H1 (cell line): ENCODE results near the gene VSX2. TPM values are rescaled to one million over a fixed set of nuclear protein-coding genes. Genes with fewer than 3 reads are reported as not detected.

ENCODE experiments used
- CTCF ChIA-PET: fragments of 300-600 bp; sonication (Branson Sonifier 250); formaldehyde crosslinking; loops from one replicate; lab custom pipeline; 2021; ENCODE audit not compliant: partially characterized antibody; lab: Charles Lee
- POLR2A ChIA-PET: fragments of 300-600 bp; sonication (Branson Sonifier 250); formaldehyde crosslinking; loops from one replicate; lab custom pipeline; 2021; ENCODE audit warnings: inconsistent platforms; ENCODE audit not compliant: partially characterized antibody; lab: Charles Lee
- DNase-seq, 2 experiments: peaks; one replicate each; pipeline versions ENCODE4 v3.0.0 to v3.0.0-alpha.2; 2010 to 2022; ENCODE audit warnings: low spot score in 2 of 2, low read depth in 1 of 2, mixed read lengths in 1 of 2
- FAIRE-seq: peaks from 2 replicates; lab custom pipeline; 2011; peaks lifted over from hg19 to GRCh38; lab: Jason Lieb, UNC
- H2AFZ ChIP-seq: 2 replicates; pipeline ENCODE4 v1.8.1; 2012; ENCODE audit warnings: low read length, inconsistent platforms
- H2AK5ac ChIP-seq: 2 replicates; pipeline ENCODE4 v1.6.1; 2013; ENCODE audit warnings: low read depth, low read length
- H2BK120ac ChIP-seq: replicated peaks from 2 replicates; pipeline ENCODE3; 2013; ENCODE audit warnings: low read depth, low read length, inconsistent platforms
- H2BK12ac ChIP-seq: 2 replicates; pipeline ENCODE4 v1.6.1; 2013; ENCODE audit warnings: low read depth, low read length
- H2BK15ac ChIP-seq: 2 replicates; pipeline ENCODE4 v1.6.1; 2013; ENCODE audit warnings: low read length
- H2BK20ac ChIP-seq: 2 replicates; pipeline ENCODE4 v1.6.1; 2013; ENCODE audit warnings: low read length
- H2BK5ac ChIP-seq: 2 replicates; pipeline ENCODE4 v1.6.1; 2013; ENCODE audit warnings: low read depth, low read length
- H3K14ac ChIP-seq: 2 replicates; pipeline ENCODE4 v1.6.1; 2013; ENCODE audit warnings: inconsistent platforms; ENCODE audit not compliant: insufficient read length
- H3K18ac ChIP-seq: 2 replicates; pipeline ENCODE4 v1.6.1; 2013; ENCODE audit warnings: low read length; ENCODE audit errors: extremely low read depth
- H3K23ac ChIP-seq: 2 replicates; pipeline ENCODE4 v1.6.1; 2013; ENCODE audit warnings: inconsistent platforms; ENCODE audit not compliant: insufficient read length
- H3K23me2 ChIP-seq: 2 replicates; pipeline ENCODE4 v1.6.1; 2013; ENCODE audit warnings: low read depth, low read length
- H3K27ac ChIP-seq: 2 replicates; pipeline ENCODE4 v1.6.1; 2011; ENCODE audit warnings: low read depth, low read length, inconsistent platforms
- H3K27me3 ChIP-seq, 4 experiments: replicated peaks in 1 of 4; 1 replicate in 1 of 4; 2 replicates in 3 of 4; pipeline versions ENCODE4 v1.6.1 to v1.8.1; 2011 to 2013; ENCODE audit warnings: low read length in 3 of 4, mild to moderate bottlenecking in 3 of 4, inconsistent platforms in 2 of 4, mixed read lengths in 2 of 4, moderate library complexity in 1 of 4; ENCODE audit not compliant: control insufficient read depth in 3 of 4, insufficient read depth in 3 of 4; ENCODE audit errors: extremely low read depth in 1 of 4
- H3K36me3 ChIP-seq, 4 experiments: 2 replicates each; pipeline versions ENCODE4 v1.6.1 to v1.8.1; 2011 to 2013; ENCODE audit warnings: mild to moderate bottlenecking in 4 of 4, low read length in 3 of 4, moderate library complexity in 2 of 4, control low read depth in 1 of 4, inconsistent platforms in 1 of 4; ENCODE audit not compliant: insufficient read depth in 4 of 4, control insufficient read depth in 2 of 4
- H3K4ac ChIP-seq: replicated peaks from 2 replicates; pipeline ENCODE3; 2013; ENCODE audit warnings: low read length, low read depth, mixed read lengths, inconsistent platforms; ENCODE audit not compliant: insufficient read length
- H3K4me1 ChIP-seq, 4 experiments: replicated peaks in 1 of 4; 1 replicate in 1 of 4; 2 replicates in 3 of 4; pipeline versions ENCODE4 v1.6.1 to v1.8.1; 2011 to 2013; ENCODE audit warnings: low read length in 3 of 4, inconsistent platforms in 2 of 4, mixed read lengths in 1 of 4; ENCODE audit not compliant: insufficient read depth in 4 of 4, control insufficient read depth in 3 of 4
- H3K4me2 ChIP-seq, 2 experiments: 2 replicates each; pipeline versions ENCODE4 v1.6.1 to v1.8.1; 2011 to 2013; ENCODE audit warnings: low read depth in 2 of 2, low read length in 2 of 2, control low read depth in 1 of 2, inconsistent platforms in 1 of 2, mild to moderate bottlenecking in 1 of 2; ENCODE audit not compliant: insufficient read depth in 1 of 2
- H3K4me3 ChIP-seq, 4 experiments: fragments of 200-600, 300-600 bp in 1 of 4; sonication (generic), shearing (Covaris generic), sonication (Bioruptor Twin) in 1 of 4; 2 replicates each; pipeline versions ENCODE4 v1.5.1 to v1.8.1; 2011 to 2016; ENCODE audit warnings: low read length in 4 of 4, low read depth in 3 of 4, control low read depth in 2 of 4, inconsistent platforms in 2 of 4, mild to moderate bottlenecking in 2 of 4, mixed read lengths in 1 of 4, moderate library complexity in 1 of 4; ENCODE audit not compliant: insufficient read depth in 2 of 4; ENCODE audit errors: extremely low read depth in 1 of 4
- H3K56ac ChIP-seq: replicated peaks from 2 replicates; pipeline ENCODE3; 2013; ENCODE audit warnings: low read depth, mild to moderate bottlenecking, mixed read lengths, low read length, inconsistent platforms; ENCODE audit not compliant: insufficient read length
- H3K79me1 ChIP-seq: 2 replicates; pipeline ENCODE4 v1.6.1; 2013; ENCODE audit warnings: low read depth, low read length, control low read depth
- H3K79me2 ChIP-seq, 2 experiments: 2 replicates each; pipeline versions ENCODE4 v1.6.1 to v1.8.1; 2012 to 2013; ENCODE audit warnings: low read length in 2 of 2, mild to moderate bottlenecking in 2 of 2, inconsistent platforms in 1 of 2; ENCODE audit not compliant: insufficient read depth in 2 of 2, control insufficient read depth in 1 of 2
- H3K9ac ChIP-seq, 4 experiments: replicated peaks in 1 of 4; 1 replicate in 1 of 4; 2 replicates in 3 of 4; pipeline versions ENCODE4 v1.6.1 to v1.8.1; 2011 to 2013; ENCODE audit warnings: low read depth in 3 of 4, low read length in 3 of 4, control low read depth in 2 of 4, mild to moderate bottlenecking in 2 of 4, moderate library complexity in 2 of 4, inconsistent platforms in 1 of 4; ENCODE audit errors: extremely low read depth in 1 of 4
- H3K9me3 ChIP-seq, 2 experiments: 2 replicates each; pipeline versions ENCODE4 v1.6.1 to v1.8.1; 2012 to 2013; ENCODE audit warnings: mild to moderate bottlenecking in 2 of 2, moderate library complexity in 2 of 2, control low read depth in 1 of 2, inconsistent platforms in 1 of 2, low read depth in 1 of 2, low read length in 1 of 2, mixed read lengths in 1 of 2; ENCODE audit not compliant: insufficient read depth in 2 of 2
- H4K20me1 ChIP-seq, 2 experiments: replicated peaks in 1 of 2; 2 replicates each; pipeline versions ENCODE3 to v1.8.1; 2011 to 2013; ENCODE audit warnings: inconsistent platforms in 2 of 2, low read length in 2 of 2, mild to moderate bottlenecking in 1 of 2; ENCODE audit not compliant: insufficient read depth in 2 of 2, control insufficient read depth in 1 of 2
- H4K5ac ChIP-seq: 2 replicates; pipeline ENCODE4 v1.6.1; 2013; ENCODE audit warnings: low read length, low read depth, mixed read lengths, inconsistent platforms; ENCODE audit not compliant: insufficient read length
- H4K8ac ChIP-seq: 2 replicates; pipeline ENCODE4 v1.8.0; 2013; ENCODE audit warnings: mild to moderate bottlenecking, moderate library complexity, low read length, inconsistent platforms; ENCODE audit not compliant: insufficient read depth; ENCODE audit errors: extremely low read depth
- H4K91ac ChIP-seq: replicated peaks from 2 replicates; pipeline ENCODE3; 2013; ENCODE audit warnings: low read length, mixed read lengths, inconsistent platforms; ENCODE audit not compliant: insufficient read length
- CHD2 ChIP-seq: IDR thresholded peaks from 2 replicates; pipeline ENCODE4 v1.6.1; 2012; ENCODE audit warnings: low read length, improper control_type of control experiment
- CTBP2 ChIP-seq: IDR thresholded peaks from 2 replicates; pipeline ENCODE4 v1.7.0; 2011; ENCODE audit warnings: borderline replicate concordance, mild to moderate bottlenecking, moderate library complexity, mixed read lengths, low read length; ENCODE audit not compliant: insufficient read depth, insufficient read length
- RXRA ChIP-seq: IDR thresholded peaks from 2 replicates; pipeline ENCODE4 v1.6.1; 2011; ENCODE audit warnings: low read depth, mild to moderate bottlenecking, low read length, moderate library complexity; ENCODE audit not compliant: insufficient read depth
- ZNF274 ChIP-seq: IDR thresholded peaks from 2 replicates; pipeline ENCODE4 v1.7.0; 2012; ENCODE audit warnings: low read length, borderline replicate concordance; ENCODE audit errors: extremely low read depth
- WGBS, 2 experiments: shearing (Covaris generic) in 1 of 2; methylation state at CpG; one replicate each; pipeline versions ENCODE4 v1.1.6 to v1.1.7; 2013 to 2015; ENCODE audit warnings: low lambda C conversion rate in 2 of 2, mixed read lengths in 2 of 2, inconsistent platforms in 1 of 2, low coverage in 1 of 2, missing lambda C conversion rate in 1 of 2; ENCODE audit not compliant: insufficient replicate concordance in 2 of 2, insufficient coverage in 1 of 2, insufficient read length in 1 of 2; ENCODE audit errors: extremely low coverage in 1 of 2, missing lambda C conversion rate in 1 of 2; 5-methylcytosine and 5-hydroxymethylcytosine counted together
- polyA plus RNA-seq, 7 experiments: library from polyadenylated mRNA; depleted of rRNA in 3 of 7; stranded (reverse) in 5 of 7; unstranded in 2 of 7; fragments of >200 nt in 5 of 7; fragments of 200-250 nt in 2 of 7; gene quantifications; 1 replicate in 5 of 7; 2 replicates in 1 of 7; 4 replicates in 1 of 7; pipeline versions ENCODE4 v1.2.1 to v1.2.3, GENCODE V29; 2011 to 2013; ENCODE audit warnings: missing spikeins in 2 of 7, mixed read lengths in 2 of 7
- total RNA-seq: library from RNA; stranded (reverse); fragmentation: NEBNext Ultra II Directional; extraction: Animal tissue kit (Norgen Biotek cat#: 25700); gene quantifications from 2 replicates; pipeline ENCODE4 v1.2.1, GENCODE V29; 2021
- TF ChIP-seq, protein P1 (sequence below): IDR thresholded peaks from 2 replicates; pipeline ENCODE4 v1.6.1; 2011; ENCODE audit warnings: low read length, improper control_type of control experiment
- TF ChIP-seq, protein P2 (sequence below): IDR thresholded peaks from 2 replicates; pipeline ENCODE4 v1.6.1; 2012; ENCODE audit warnings: inconsistent platforms

VSX2 gene
- total and polyA plus RNA-seq, 2 of the 8 experiments (the other 6 are each of a cell fraction or from before 2014, with no cell fraction given) = 0.08 to 0.22 TPM

DNA sequence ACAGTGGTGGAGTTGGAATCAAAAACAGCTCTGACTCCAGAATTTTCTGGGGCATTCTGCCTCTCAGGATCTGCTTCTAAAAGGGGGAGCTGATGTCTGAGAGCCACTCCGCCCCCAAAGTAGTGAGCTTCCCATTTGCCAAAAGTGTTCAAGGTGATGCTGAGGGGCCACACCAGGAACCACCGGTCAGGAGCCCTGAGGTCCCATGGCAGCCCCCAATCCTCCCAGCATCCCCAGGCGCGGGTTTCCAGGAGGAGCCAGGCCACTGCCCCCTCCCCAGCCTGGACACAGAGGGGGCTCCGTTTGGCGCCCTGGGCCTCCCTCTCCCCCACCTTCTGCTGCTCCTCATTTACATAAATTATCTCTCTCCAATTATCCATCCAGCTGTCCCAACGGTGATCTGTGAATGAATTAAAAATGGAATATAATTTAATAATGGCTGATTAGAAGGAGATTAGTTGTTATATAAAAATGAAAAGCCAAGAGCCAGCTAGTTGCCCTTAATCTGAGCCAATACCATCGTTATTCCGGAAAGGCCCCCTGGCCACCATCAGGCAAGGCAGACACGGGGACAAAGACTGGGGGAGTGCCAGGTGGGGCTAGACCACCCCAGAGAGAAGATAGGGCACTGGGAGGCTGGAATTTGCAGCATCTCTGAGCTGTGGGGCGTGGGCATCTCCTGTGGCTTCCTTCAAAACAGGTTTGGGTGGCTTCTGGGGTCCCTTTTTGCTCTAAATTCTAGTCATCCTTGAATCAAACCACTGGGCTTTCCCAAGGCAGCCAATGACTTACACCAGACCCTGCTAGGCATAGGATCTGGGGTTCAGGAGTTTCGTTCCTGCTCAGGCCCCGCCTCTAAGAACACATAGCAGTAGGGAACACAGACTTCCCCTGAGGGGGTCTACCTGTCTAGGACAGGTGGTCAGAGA, 19.7 kb upstream of the VSX2 start:
- H2BK20ac ChIP-seq = no peak overlapping the region
- H3K27me3 ChIP-seq = peaks cover 0 to 20% (median 15%) of the 10 kb centered on the region in 4 experiments; a peak in 6 of 7 replicates
- no peak for FAIRE-seq
- peaks cover 0 to 3% of the 10 kb centered on the region in 2 experiments for H4K20me1 ChIP-seq
- no peaks in the 10 kb centered on the region for H3K23me2 ChIP-seq
- no peak overlapping the region for H2BK5ac ChIP-seq
- H3K56ac ChIP-seq = no peak overlapping the region
- no peak overlapping the region for H3K14ac ChIP-seq
- H3K36me3 ChIP-seq = no peaks in the 10 kb centered on the region
- no peak overlapping the region; the same call in 1 of the 2 replicates for H2BK12ac ChIP-seq
- H4K5ac ChIP-seq = no peak overlapping the region
- DNase-seq = no peak
- no peaks in the 10 kb centered on the region for H3K79me2 ChIP-seq
- no peaks in the 10 kb centered on the region for H3K9me3 ChIP-seq
- H4K91ac ChIP-seq = no peak overlapping the region
- H3K27ac ChIP-seq = no peak overlapping the region
- H3K4me2 ChIP-seq = no peak overlapping the region
- no peak overlapping the region for H3K4ac ChIP-seq
- H2AFZ ChIP-seq = no peak overlapping the region
- no peak overlapping the region for H2BK120ac ChIP-seq
- H2BK15ac ChIP-seq = no peak overlapping the region
- no peaks in the 10 kb centered on the region for H3K4me1 ChIP-seq
- H3K23ac ChIP-seq = no peak overlapping the region
- CTCF ChIA-PET = interaction anchor here (0.7 to 7.2 kb wide), 20 partner anchors 11 to 259 kb away, joined by 3 to 139 read pairs (median 4); partner anchors contain the start of genes ABCD4 and VSX2
- no peak overlapping the region for H4K8ac ChIP-seq
- WGBS, 2 experiments = 88% methylated on average over 13 of the region's 13 CpGs; no CpG with 5 or more reads in 1 of the 2 experiments
- H3K18ac ChIP-seq = no peak overlapping the region
- H3K4me3 ChIP-seq = no peak overlapping the region
- POLR2A ChIA-PET = interaction anchor here (1.2 kb wide), 1 partner anchor 10 kb away, joined by 4 read pairs; no protein-coding TSS in a partner anchor
- TF ChIP-seq, protein P1, sequence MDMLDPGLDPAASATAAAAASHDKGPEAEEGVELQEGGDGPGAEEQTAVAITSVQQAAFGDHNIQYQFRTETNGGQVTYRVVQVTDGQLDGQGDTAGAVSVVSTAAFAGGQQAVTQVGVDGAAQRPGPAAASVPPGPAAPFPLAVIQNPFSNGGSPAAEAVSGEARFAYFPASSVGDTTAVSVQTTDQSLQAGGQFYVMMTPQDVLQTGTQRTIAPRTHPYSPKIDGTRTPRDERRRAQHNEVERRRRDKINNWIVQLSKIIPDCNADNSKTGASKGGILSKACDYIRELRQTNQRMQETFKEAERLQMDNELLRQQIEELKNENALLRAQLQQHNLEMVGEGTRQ = no peak
- TF ChIP-seq RXRA (no peak), CTBP2 (no peak), ZNF274 (no peak), CHD2 (no peak)
- TF ChIP-seq, protein P2, sequence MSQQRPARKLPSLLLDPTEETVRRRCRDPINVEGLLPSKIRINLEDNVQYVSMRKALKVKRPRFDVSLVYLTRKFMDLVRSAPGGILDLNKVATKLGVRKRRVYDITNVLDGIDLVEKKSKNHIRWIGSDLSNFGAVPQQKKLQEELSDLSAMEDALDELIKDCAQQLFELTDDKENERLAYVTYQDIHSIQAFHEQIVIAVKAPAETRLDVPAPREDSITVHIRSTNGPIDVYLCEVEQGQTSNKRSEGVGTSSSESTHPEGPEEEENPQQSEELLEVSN = no peak
- TF ChIP-seq, all 59 proteins: peak for 0
- no peak overlapping the region for H3K9ac ChIP-seq
- H2AK5ac ChIP-seq = no peak overlapping the region
- H3K79me1 ChIP-seq = no peaks in the 10 kb centered on the region
